DMS 273 treated with DMSO at 0.1 percent for 48 hours (cell line): ENCODE results near the gene FSD1.
"Not testable (repeated sequence)": the region's sequence is repeated elsewhere in the genome, so short reads cannot be mapped to it uniquely, and the experiment has no call there.

Experiments
- DNase-seq: peaks from one replicate; lab custom pipeline; 2025; lab: John Stamatoyannopoulos, UW

The FSD1 gene

DNA sequence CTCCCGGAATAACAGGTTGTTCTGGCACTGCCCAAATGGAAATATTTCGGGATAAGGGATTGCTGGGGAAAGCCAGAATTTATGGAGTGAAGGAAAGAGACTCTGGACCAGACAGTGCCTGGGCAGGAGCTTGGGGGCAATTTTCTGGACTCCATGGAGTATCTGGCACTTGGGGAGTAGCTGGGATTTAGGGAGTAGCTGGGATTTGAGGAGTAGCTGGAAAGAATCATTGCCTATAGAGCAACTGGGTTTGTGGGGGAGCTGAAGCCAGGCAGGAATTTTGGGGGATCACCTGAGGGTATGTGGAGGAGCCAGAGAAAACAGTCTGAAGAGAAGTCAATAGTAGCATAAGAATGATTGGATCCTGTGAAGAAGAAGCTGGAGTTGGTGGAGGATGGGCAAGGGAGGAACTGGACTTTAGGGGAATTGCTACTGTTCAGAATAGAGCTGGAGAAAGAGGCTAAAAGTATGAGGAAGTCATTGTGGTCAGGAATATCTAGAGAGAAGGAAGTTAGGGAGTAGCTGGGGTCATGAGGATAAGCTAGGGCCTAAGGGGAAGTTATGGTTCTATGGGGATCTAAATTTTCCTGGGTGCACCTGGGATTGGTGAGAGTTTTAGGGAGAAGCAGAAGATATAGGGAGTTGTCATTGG lies 14.8 kb downstream of the FSD1 start:
- no peak for DNase-seq

- no peak for DNase-seq
Measured at GRCh38 chr19:4320419-4320818, 16.0 kb downstream of the FSD1 start.

DNA sequence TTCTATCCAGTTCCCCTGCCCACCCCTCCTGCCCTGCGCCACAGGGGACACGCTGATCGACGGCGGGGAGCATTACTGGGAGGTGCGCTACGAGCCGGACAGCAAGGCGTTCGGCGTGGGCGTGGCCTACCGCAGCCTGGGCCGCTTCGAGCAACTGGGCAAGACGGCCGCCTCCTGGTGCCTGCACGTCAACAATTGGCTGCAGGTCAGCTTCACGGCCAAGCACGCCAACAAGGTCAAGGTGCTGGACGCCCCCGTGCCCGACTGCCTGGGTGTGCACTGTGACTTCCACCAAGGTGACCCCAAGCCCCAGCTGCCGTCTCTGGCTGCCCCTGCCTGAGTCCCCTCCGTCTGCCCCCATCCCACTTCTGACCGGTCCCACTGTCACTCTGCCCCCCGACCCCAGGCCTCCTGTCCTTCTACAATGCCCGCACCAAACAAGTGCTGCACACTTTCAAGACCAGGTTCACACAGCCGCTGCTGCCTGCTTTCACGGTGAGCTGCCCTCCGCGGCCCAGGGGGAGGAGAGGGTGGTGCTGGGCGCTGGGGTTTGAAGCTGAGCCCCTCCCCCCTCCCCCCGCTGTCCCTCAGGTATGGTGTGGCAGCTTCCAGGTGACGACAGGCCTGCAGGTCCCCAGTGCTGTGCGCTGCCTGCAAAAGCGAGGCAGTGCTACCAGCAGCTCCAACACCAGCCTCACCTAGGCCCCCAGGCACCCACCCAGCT lies 18.7 kb downstream of the FSD1 start:
- DNase-seq, result no peak

- DNase-seq, result no peak
Measured at GRCh38 chr19:4323692-4324091, 19.3 kb downstream of the FSD1 start.

GRCh38 chr19:4324228-4324627 lies 19.8 kb downstream of the FSD1 start:
- DNase-seq, result no peak

GRCh38 chr19:4326215-4326836 lies 21.9 kb downstream of the FSD1 start:
- DNase-seq, result no peak

DNA sequence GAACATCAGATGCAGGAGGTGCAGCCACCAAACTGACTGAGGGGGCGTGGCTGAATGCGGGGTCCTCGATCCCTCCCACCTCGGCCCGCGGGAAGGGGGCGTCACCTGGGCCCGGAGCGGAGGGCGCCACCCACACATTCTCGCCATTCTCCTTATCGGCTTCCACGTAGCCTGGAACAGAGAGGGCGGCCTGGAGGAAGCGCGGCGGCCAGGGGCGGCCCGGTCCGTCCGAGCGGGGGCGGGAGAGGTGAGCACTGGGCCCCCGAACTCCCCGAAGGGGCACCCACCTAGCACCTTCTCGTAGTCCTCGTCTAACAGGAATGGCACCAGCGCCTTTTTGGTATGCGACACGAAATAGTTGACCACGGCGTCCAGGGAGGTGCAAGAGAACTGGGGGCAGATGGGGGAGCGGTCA lies 22.4 kb downstream of the FSD1 start:
- DNase-seq, result no peak

- DNase-seq, result no peak
Measured at GRCh38 chr19:4327252-4327876, 23.0 kb downstream of the FSD1 start.

GRCh38 chr19:4327877-4328242 lies 23.5 kb downstream of the FSD1 start:
- no peak for DNase-seq

DNA sequence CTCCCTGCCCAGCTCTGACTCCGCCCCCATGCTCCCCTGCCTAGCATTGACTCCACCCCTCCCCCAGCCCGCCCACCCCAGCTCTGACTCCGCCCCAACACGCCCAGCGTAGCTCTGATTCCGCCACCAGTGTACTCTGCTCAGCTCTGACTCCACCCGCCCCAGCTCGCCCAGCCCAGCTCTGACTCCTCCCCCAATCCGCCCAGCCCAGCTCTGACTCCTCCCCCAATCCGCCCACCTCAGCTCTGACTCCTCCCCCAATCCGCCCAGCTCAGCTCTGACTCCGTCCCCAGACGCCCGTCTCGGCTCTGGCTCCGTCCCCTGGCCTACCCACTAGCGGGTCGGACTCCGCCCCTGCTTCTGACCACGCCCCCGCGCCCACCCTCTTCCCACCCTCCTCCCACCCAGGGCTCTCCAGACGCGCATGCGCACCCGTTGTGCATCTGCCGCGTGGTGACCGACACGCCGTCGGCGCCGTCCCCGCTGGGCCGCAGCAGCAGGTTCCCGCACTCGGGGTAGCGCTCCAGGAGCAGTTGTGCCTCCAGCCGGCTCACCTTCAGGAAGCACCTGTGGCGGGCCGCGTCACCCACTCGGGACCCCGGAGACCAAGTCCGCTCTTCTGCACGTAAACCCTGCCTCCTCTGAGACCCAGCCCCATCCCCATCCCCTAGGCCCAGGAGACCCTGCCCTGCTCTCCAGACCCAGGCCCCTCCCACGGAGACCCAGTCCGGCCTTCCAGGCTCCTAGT lies 24.0 kb downstream of the FSD1 start:
- DNase-seq, result no peak

DNA sequence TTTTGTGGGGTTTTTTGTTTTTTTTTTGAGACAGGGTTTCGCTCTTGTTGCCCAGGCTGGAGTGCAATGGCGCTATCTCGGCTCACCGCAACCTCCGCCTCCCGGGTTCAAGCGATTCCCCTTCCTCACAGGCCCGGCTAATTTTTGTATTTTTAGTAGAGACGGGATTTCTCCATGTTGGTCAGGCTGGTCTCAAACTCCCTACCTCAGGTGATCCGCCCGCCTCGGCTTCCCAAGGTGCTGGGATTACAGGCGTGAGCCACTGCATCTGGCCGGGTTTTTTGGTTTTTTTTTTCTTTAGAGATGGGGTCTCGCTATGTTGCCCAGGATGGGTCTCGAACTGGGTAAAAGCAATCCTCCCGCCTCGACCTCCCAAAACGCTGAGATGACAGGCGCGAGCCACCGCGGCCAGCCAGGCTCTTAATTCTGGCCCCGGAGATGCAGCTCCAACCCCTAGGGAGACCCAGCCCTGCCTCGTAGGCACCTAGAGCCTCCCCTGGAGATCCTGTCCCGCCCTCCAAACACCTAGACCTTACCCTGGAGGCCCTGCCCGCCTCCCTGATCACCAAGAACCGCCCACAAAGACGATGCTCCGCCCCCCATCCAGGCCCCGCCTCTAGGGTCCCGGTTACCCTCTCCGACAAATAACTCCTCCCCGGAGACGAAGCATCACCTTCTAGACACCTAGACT lies 24.7 kb downstream of the FSD1 start:
- not testable (repeated sequence) for DNase-seq

DNA sequence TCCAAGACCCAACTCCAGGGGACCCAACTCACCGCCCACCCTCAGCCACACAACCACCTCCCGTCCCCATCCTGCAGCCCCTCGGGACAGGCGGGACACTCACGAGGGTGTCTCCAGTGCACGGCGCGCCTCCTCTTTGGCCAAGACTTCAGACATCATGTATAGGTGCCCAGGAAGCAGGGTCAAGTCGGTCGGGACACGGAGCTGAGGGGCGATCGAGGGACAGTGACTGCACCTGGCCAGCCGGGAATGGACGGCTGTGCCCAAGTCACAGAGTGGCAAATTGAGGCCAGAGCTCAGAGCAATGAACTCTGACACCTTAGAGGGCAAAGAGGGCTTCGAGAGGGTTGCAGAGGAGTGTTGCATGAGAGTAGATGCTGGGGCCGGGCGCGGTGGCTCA lies 25.5 kb downstream of the FSD1 start:
- DNase-seq, result no peak

DNA sequence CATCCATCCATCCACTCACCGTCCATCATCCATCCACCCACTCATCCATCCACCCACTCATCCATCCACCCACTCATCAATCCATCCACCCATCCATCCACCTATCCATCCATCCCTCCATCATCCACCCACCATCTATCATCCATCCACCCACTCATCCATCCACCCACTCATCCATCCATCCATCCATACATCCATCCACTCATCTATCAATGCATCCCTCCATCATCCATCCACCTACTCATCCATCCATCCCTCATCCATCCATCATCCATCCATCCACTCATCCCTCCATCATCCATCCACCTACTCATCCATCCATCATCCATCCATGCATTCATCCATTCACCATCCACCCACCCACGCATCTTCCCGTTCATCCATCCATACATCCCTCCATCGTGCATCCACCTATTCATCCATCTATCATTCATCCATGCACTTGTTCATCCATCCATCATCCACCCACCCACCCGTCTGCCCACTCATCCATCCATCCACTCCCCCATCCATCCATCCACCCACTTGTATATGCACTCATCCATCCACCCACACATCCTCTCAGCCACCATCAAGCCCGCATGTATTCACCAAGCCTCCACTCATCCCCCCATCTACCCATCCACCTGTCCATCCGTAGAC lies 30.7 kb downstream of the FSD1 start:
- DNase-seq, result no peak

- DNase-seq, result no peak
Measured at GRCh38 chr19:4337906-4338440, 33.6 kb downstream of the FSD1 start.

DNA sequence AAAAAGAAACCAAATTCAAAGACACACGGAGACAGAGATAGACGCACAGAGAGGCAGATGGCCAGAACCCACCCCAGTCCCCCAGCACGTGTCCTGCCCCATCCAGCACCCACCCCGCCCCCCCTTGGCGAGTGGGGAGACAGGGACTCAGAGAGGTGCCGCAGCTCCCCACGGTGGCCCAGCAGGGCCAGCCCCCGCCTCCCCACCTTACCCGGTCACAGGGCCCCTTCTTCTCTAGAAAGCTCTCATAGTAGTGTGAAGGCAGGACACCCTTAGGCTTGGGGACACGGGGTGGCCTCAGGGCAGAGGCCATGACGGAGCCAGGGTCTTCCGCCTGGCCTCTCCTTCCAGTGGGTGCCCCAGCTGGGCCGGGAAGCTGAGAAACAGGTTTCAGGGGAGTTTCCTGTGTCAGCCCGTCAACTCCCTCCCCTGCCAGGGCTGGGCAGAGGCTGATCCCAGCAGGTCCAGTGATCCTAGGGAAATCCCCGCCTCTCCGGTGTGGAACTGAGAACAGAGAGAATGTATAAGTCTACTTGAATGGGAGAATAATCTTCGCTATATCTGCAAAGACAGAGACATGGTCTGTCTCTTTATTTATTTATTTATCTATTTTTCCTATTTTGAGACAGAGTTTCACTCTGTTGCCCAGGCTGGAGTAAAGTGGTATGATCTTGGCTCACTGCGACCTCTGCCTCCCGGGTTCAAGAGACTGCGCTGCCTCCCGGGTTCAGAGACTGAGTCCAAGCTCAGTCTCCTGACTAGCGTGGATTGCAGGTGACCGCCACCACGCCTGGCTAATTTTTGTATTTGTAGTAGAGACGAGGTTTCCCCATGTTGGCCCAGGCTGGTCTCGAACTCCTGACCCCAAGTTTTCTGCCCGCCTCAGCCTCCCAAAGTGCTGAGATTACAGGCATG lies 34.3 kb downstream of the FSD1 start, which contains the start of gene STAP2:
TSS of gene STAP2 (minus strand) at position 387 of the 915 bp plus-strand sequence. CDS start at position 313, 74 bp downstream.
- DNase-seq, result no peak

GRCh38 chr19:4342314-4342614 lies 37.9 kb downstream of the FSD1 start:
- DNase-seq, result no peak

- DNase-seq, result peak; percentile 99
Measured at GRCh38 chr19:4342615-4343369, 38.4 kb downstream of the FSD1 start.

GRCh38 chr19:4343370-4344307 lies 39.2 kb downstream of the FSD1 start, which contains the start of gene MPND:
MPND (plus strand) TSS chr19:4343562; CDS start chr19:4343594, 32 bp downstream.
- peak; percentile 44 for DNase-seq
